Tibial nerve (tissue), 4 donors: ENCODE data around the gene SEC16A.

Experiments used
- EP300 ChIP-seq, 2 donors: sonication (generic); formaldehyde crosslinking; IDR thresholded peaks; one replicate each; pipeline ENCODE4 v1.6.1; 2017; ENCODE audit warnings: antibody characterized with exemption in 2 of 2, mild to moderate bottlenecking in 1 of 2
- TF ChIP-seq, protein P1 (sequence below), 5 experiments: fragments of 200-600 bp in 3 of 5; fragments of 450-650 bp in 2 of 5; sonication (generic) in 3 of 5; IDR thresholded peaks; one replicate each; pipeline ENCODE4 v1.5.1; 2016 to 2019; ENCODE audit warnings: antibody characterized with exemption in 5 of 5, mild to moderate bottlenecking in 3 of 5, moderate library complexity in 2 of 5

DNA sequence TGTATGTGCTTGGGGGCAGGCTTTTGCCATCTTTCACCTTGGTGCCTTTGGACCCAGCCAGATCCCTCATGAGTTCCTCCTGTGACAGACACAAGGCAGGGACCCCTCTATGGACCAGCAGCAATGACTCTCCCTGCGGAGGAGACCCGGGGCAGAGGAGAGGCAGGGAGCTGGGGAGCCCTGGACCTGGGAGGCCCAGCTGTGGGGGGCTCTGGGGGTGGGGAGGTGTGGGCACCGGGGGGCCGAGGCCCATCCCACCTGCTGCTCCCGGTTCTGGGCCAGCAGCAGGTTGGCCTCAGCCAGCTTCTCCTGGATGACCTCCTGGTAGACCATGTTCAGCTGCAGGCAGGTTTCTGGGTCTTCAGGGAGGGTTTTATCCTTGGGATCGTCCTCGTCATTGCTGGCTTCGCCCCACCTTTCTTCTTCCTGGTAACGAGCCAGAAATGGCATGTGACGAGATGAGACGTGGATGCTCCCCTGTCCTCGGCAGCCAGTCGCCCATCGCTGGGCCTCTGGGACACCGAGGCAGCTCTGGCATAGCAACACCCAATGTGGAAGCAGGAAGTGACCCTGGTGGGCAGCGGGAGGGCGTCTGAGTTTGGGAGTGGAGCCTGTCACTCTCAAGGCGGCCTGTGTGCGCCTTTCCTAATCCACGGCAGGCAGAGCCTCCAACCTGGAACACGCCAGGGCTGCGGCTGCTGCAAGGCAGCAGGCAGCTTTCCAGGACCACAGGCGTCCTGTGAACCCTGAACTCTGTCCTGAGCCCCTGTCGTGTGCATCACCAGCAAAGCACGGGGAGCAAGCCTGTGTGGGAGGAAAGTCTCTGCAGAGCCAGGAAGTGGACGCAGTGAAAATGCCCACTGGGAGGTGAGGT lies 87.3 kb downstream of the SEC16A start:
- no peak for TF ChIP-seq EP300 (IDR thresholded peaks at IDR 0.05)
- TF ChIP-seq, protein P1, sequence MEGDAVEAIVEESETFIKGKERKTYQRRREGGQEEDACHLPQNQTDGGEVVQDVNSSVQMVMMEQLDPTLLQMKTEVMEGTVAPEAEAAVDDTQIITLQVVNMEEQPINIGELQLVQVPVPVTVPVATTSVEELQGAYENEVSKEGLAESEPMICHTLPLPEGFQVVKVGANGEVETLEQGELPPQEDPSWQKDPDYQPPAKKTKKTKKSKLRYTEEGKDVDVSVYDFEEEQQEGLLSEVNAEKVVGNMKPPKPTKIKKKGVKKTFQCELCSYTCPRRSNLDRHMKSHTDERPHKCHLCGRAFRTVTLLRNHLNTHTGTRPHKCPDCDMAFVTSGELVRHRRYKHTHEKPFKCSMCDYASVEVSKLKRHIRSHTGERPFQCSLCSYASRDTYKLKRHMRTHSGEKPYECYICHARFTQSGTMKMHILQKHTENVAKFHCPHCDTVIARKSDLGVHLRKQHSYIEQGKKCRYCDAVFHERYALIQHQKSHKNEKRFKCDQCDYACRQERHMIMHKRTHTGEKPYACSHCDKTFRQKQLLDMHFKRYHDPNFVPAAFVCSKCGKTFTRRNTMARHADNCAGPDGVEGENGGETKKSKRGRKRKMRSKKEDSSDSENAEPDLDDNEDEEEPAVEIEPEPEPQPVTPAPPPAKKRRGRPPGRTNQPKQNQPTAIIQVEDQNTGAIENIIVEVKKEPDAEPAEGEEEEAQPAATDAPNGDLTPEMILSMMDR (IDR thresholded peaks at IDR 0.05): no peak
